Motor neuron (in vitro differentiated cells): Measurements from ENCODE around the gene TCOF1. TPM values are rescaled to one million over a fixed set of nuclear protein-coding genes. Genes with fewer than 3 reads are reported as not detected.
"Not testable (repeated sequence)": the region's sequence is repeated elsewhere in the genome, so short reads cannot be mapped to it uniquely, and the experiment has no call there.

Experiments
- ATAC-seq, 8 experiments: fragments of 200-7000 bp; cut with Tn5 transposase; replicated peaks in 6 of 8; 2 replicates each; pipeline ENCODE4 v1.8.0; 2021; ENCODE audit warnings: mild to moderate bottlenecking in 8 of 8, moderate library complexity in 8 of 8
- H3K27ac ChIP-seq, 2 donors: fragments of 250-450 bp; sonication (Bioruptor Pico); 2 replicates each; pipeline ENCODE4 v1.9.0; 2021; ENCODE audit warnings: antibody characterized with exemption in 2 of 2, mild to moderate bottlenecking in 2 of 2, moderate library complexity in 1 of 2
- H3K4me1 ChIP-seq, 2 donors: fragments of 250-450 bp; sonication (Bioruptor Pico); replicated peaks in 1 of 2; 2 replicates each; pipeline ENCODE4 v1.6.1; 2021; ENCODE audit warnings: antibody characterized with exemption in 2 of 2, mild to moderate bottlenecking in 2 of 2, moderate library complexity in 1 of 2
- H3K4me3 ChIP-seq, 5 donors: fragments of 250-450 bp; sonication (Bioruptor Pico); 2 replicates each; pipeline ENCODE4 v1.9.0; 2021; ENCODE audit warnings: antibody characterized with exemption in 5 of 5, mild to moderate bottlenecking in 5 of 5, moderate library complexity in 4 of 5
- WGBS, 10 experiments: fragments of 450-650 bp; shearing (Covaris generic); methylation state at CpG; one replicate each; pipeline ENCODE4 v1.0.0; 2022; 5-methylcytosine and 5-hydroxymethylcytosine counted together
- in situ Hi-C, 9 experiments: fragments of 400-800 bp; cut with MboI; loops; one replicate each; pipeline ENCODE4 v1.15.0; 2021; ENCODE audit warnings: low sequenced_read_pairs in 9 of 9, low pct_unique_long_range_greater_than_20kb in 2 of 9; ENCODE audit not compliant: unreplicated experiment in 9 of 9
- total RNA-seq, 8 experiments: library from RNA; unstranded; fragments of 300-600 nt; gene quantifications; 2 replicates each; pipeline versions ENCODE4 v1.2.3 to v1.2.4, GENCODE V29; 2022

TCOF1 gene
- total RNA-seq, 8 experiments from 2014 or later: 10.9 to 51.4 (median 17.9) TPM

- H3K4me3 ChIP-seq: no peak overlapping the region
Observed at GRCh38 chr5:150406723-150407095, 49.2 kb downstream of the TCOF1 start.

GRCh38 chr5:150407096-150407720 is 49.7 kb downstream of the TCOF1 start:
- H3K27ac ChIP-seq: no peak overlapping the region
- WGBS, 10 experiments: 50 to 100% (median 77%) methylated on average over 1 to 6 of the region's 13 CpGs; no CpG with 5 or more reads in 4 of the 10 experiments
- in situ Hi-C loops: no loop called here

More at GRCh38 chr5:150406723-150407095, 49.2 kb downstream of the TCOF1 start:
- WGBS, 10 experiments: 30 to 40% methylated on average over 2 of the region's 10 CpGs; no CpG with 5 or more reads in 8 of the 10 experiments
- ATAC-seq: no peak
- H3K27ac ChIP-seq: no peak overlapping the region
- in situ Hi-C loops: no loop called here
- H3K4me1 ChIP-seq: peaks cover 0 to 7% of the 10 kb centered on the region in 2 donors

DNA sequence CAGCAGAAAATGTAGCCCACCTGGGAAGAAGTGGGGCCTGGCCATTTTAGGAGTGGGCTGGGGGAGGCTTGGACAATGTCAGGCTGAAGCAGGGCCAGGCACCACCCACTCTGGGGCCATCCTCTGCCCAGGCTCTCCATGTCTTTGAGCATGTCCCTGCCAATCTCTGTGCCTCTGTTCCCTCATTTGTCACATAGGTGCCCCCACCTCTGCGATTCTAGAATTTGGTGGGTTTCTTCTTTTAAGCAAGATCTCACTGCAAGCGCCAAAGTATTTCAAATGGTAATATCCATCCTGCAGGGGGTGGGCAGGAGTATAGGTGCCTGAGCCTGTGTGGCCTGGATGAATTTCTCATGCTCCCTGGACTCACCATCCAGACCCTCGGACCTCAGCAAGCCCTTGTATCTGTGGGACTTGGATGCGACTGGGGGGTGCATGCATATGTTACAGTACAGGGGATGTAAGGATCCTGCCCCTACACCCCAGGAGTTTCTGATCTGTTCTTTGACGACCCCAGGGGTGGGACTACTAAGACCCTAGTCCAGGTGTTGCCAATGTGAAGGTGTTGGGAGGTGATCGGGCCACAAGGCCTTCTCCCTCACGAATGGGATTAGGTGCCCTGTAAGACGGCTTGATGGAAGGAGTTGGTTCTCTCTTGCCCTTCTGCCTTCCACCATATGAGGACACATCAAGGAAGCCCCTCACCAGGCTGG is 50.9 kb downstream of the TCOF1 start:
- no peak overlapping the region for H3K4me3 ChIP-seq
- H3K4me1 ChIP-seq: peaks cover 0 to 7% of the 10 kb centered on the region in 2 donors
- 62 to 100% (median 84%) methylated on average over 1 to 3 of the region's 8 CpGs; no CpG with 5 or more reads in 6 of the 10 experiments for WGBS, 10 experiments
- no peak for ATAC-seq
- in situ Hi-C loops: no loop called here
- no peak overlapping the region for H3K27ac ChIP-seq

More at GRCh38 chr5:150407096-150407720, 49.7 kb downstream of the TCOF1 start:
- Histone ChIP-seq H3K4me3 (no peak overlapping the region), H3K4me1 (peaks cover 0 to 7% of the 10 kb centered on the region in 2 donors)
- ATAC-seq: no peak

- WGBS, 10 experiments: 0 to 80% (median 14%) methylated on average over 1 to 7 of the region's 15 CpGs
- Histone ChIP-seq H3K4me3 (no peak overlapping the region), H3K27ac (no peak overlapping the region), H3K4me1 (peaks cover 0 to 7% of the 10 kb centered on the region in 2 donors)
- ATAC-seq: peak; percentile 94 to 99 (median 96)
- in situ Hi-C loops: no loop called here
Observed at GRCh38 chr5:150409638-150410523, 52.4 kb downstream of the TCOF1 start.

- Histone ChIP-seq H3K27ac (no peak overlapping the region), H3K4me3 (no peak overlapping the region), H3K4me1 (peaks cover 0 to 7% of the 10 kb centered on the region in 2 donors)
- 8 to 100% (median 35%) methylated on average over 1 to 4 of the region's 4 CpGs; no CpG with 5 or more reads in 1 of the 10 experiments for WGBS, 10 experiments
- ATAC-seq: peak; percentile 58 to 72 (median 68)
- in situ Hi-C loops: no loop called here
Observed at GRCh38 chr5:150410524-150411244, 53.2 kb downstream of the TCOF1 start.

DNA sequence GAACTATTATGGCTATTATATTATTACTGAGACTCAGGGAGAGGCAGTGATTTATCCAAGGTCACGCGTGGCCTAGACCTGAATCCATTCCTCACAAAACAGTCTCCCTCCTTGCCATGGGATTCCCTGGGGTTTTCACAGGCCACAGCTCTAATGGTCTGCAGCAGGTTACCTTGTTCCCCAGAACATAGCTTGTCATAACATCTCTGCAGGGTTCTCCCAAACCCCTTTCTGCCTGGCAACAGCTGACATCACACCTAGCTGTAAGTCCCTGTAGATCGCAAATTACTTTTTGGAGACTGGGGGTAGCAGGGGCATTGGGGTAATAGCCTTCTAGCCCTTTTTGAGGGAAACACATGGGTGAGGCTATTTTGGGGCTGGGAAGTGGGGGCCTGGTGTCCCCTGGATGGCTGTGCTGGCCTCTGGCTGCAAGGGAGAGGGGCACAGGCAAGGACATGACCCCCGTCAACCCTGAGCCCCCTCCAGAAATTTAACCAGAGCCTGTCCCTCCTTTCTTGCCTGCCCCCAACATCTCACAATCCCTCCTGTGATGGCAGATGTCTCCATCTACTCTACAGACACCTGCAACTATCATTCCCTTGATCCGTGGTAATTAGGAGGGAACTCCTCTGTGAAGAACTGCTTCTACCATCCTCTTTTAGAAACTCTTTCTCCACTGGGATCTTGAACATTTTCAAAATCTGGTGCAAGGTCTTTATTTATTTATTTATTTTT is 53.9 kb downstream of the TCOF1 start:
- H3K27ac ChIP-seq: no peak overlapping the region
- no peak overlapping the region for H3K4me3 ChIP-seq
- ATAC-seq: no peak
- whole genome bisulfite sequencing, 10 experiments: 80 to 100% (median 100%) methylated on average over 1 to 5 of the region's 5 CpGs; no CpG with 5 or more reads in 3 of the 10 experiments
- in situ Hi-C loops: no loop called here
- peaks cover 0 to 7% of the 10 kb centered on the region in 2 donors for H3K4me1 ChIP-seq

GRCh38 chr5:150412319-150413175 is 55.0 kb downstream of the TCOF1 start, which contains the start of gene CD74:
TSS of gene CD74 (minus strand) at chr5:150412910. CDS start at chr5:150412749, 161 bp downstream.
- peak in 7 of 8 experiments; percentile 14 to 45 (median 29) for ATAC-seq
- in situ Hi-C loops: no loop called here
- 0 to 82% (median 60%) methylated on average over 1 to 6 of the region's 20 CpGs; no CpG with 5 or more reads in 4 of the 10 experiments for WGBS, 10 experiments
- Histone ChIP-seq H3K27ac (no peak within 1 kb of the TSS), H3K4me1 (peaks cover 0 to 7% of the 10 kb centered on the region in 2 donors), H3K4me3 (no peak within 1 kb of the TSS)

DNA sequence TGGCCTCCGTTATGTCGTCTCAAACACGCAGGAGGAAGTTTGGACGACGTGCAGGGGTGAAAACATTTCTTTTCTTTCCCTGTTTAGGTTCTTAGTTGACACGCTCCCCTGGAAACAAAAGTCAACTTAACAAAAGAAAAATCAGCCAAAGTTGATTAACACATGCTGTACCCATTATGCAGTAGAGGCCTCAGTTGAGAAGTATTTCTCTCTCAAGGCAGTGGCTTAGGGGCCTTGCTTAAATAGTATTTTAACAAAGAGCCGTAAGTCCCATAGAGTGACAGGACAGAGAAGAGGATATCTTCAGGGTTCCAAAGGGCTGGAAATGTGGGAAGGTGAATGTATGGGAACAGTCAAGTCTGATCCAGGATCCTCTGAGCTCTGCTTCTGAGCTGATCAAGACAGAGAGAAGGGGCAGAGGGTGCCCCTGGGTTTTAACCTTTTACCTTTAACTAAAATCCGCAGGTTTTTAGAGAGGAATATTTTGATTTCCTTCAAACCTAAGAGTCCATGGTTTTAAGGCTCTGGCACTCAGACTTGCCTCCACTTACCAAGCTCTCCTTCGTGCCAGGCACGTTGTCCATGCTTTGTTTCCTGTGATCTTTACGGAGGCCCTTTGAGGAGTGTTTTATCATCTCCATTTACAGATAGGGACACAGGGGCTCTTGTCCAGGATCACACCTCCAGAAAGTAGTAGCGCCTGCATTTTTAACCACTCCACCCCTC is 55.8 kb downstream of the TCOF1 start:
- WGBS, 10 experiments: 57 to 100% (median 86%) methylated on average over 1 to 11 of the region's 12 CpGs
- Histone ChIP-seq H3K4me1 (peaks cover 0 to 7% of the 10 kb centered on the region in 2 donors), H3K27ac (no peak overlapping the region), H3K4me3 (no peak overlapping the region)
- ATAC-seq: no peak
- in situ Hi-C loops: no loop called here

DNA sequence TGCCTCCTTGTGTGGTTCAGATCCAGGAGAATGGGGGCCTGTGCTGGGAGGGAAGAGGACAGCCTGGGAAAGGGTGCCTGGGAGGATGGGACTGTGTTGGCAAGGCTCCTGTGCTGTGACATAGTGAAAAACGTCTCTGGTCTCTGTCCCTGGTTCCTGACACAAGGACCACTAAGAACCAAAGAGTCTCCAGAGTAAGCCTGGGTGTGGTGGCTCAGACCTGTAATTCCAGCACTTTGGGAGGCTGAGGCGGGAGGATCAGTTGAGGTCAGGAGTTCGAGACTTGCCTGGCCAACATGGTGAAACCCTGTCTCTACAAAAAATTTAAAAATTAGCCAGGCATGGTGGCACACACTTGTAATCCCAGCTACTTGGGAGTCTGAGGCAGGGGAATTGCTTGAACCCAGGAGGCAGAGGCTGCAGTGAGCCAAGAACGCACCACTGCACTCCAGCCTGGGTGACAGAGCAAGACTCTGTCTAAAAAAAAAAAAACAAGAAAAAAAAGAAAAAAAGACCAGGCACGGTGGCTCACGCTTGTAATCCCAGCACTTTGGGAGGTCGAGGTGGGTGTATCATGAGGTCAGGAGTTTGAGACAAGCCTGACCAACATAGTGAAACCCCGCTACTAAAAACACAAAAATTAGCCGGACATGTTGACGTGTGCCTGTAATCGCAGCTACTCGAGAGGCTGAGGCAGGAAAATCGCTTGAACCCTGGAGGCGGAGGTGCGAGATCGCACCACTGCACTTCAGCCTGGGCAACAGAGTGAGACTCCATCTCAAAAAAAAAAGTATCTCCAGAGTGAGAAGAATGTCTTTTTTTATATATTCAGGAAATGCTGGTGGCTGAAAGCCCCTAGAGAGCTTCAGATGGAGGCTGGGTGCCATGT is 56.6 kb downstream of the TCOF1 start:
- H3K4me3 ChIP-seq, ATAC-seq, H3K27ac ChIP-seq, H3K4me1 ChIP-seq, in situ Hi-C loops: not testable (repeated sequence)
- WGBS, 10 experiments: 67 to 100% (median 88%) methylated on average over 2 to 13 of the region's 16 CpGs; no CpG with 5 or more reads in 1 of the 10 experiments

GRCh38 chr5:150419630-150420270 is 62.3 kb downstream of the TCOF1 start:
- in situ Hi-C loops: no loop called here
- no peaks in the 10 kb centered on the region for H3K4me1 ChIP-seq
- ATAC-seq: peak in 1 of 8 experiments; percentile 11
- no peak overlapping the region for H3K27ac ChIP-seq
- WGBS, 10 experiments: 62 to 90% (median 70%) methylated on average over 2 to 4 of the region's 7 CpGs; no CpG with 5 or more reads in 4 of the 10 experiments
- no peak overlapping the region for H3K4me3 ChIP-seq
